SH-SY5Y (cell line): Measurements from ENCODE around the gene SV2C.

Source experiments
- GATA2 ChIP-seq: IDR thresholded peaks from 2 replicates; pipeline ENCODE4 v1.6.1; 2011; ENCODE audit warnings: mild to moderate bottlenecking, low read depth, low read length
- GATA3 ChIP-seq: IDR thresholded peaks from 2 replicates; pipeline ENCODE4 v1.6.1; 2011; ENCODE audit warnings: low read depth, mild to moderate bottlenecking, low read length, moderate library complexity

DNA sequence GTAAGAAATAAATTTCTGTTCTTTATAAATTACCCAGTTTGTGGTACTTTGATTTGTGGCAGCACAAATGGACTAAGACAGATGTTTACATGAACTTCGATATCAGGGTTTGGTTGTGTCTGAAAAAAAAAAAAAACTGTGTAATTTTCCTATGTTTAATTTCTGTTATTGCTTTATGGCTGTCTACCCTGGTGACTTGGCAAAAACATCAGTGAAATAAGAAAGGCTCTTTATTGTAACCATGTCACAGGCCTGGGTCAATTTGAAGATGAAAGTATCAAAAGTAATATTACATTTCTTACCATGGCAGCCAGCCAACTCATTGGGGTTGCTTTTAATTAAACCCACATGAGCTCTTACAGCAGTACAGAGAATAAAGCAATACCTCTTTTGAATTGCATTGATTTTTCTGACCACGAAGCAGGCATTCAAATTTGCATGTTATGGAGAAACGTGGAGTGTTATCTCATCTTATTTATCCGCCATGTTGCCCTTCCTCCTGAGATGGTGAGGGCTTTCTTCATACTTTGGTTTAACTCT lies 20.6 kb upstream of the SV2C start:
- TF ChIP-seq GATA3 (no peak), GATA2 (no peak)
